GM12872 (cell line): ENCODE measurements around the gene KPNB1.
A peak's percentile ranks its signal among the peaks of the same experiment; 100 is the strongest.

Experiments used
- TF ChIP-seq, protein P1 (sequence below): IDR thresholded peaks from 3 replicates; pipeline ENCODE4 v1.5.1; 2011; ENCODE audit warnings: low read depth, mild to moderate bottlenecking, low read length, moderate library complexity; ENCODE audit not compliant: insufficient read depth

Gene KPNB1

DNA sequence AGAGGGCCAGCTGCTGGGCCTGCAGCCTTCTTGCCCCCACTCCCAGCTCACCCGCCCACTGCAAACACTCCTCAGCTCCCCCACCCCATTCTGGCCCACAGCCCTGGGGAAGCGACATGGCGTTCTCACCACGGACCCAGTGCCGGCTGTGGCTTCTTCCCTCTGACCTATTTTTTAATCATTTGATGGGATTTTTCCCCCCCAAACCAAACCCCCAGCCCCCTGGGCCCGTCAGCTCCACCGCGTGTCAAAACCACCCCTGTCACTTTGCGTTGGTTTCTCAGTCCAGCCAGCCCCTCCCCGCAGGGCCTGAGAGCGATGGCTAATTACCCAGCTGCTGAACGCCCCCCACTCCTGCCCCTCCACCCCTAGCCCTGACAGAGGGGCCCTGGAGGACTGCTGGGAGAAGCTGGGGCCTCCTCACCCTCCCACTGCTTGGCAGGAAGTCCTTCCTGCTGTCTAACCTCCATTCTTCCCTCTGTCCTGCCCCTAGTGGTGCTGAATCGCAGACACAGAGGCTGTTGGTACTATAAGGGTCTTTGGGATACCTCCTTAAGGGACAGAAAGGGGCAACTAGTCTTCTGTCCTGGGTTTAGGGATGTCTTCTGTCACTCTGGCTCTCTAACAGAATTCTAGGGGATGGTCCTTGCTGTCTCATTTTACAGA, 75.9 kb downstream of the KPNB1 start:
- TF ChIP-seq, protein P1, sequence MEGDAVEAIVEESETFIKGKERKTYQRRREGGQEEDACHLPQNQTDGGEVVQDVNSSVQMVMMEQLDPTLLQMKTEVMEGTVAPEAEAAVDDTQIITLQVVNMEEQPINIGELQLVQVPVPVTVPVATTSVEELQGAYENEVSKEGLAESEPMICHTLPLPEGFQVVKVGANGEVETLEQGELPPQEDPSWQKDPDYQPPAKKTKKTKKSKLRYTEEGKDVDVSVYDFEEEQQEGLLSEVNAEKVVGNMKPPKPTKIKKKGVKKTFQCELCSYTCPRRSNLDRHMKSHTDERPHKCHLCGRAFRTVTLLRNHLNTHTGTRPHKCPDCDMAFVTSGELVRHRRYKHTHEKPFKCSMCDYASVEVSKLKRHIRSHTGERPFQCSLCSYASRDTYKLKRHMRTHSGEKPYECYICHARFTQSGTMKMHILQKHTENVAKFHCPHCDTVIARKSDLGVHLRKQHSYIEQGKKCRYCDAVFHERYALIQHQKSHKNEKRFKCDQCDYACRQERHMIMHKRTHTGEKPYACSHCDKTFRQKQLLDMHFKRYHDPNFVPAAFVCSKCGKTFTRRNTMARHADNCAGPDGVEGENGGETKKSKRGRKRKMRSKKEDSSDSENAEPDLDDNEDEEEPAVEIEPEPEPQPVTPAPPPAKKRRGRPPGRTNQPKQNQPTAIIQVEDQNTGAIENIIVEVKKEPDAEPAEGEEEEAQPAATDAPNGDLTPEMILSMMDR, result peak; percentile 8; the same call in 1 of the 3 replicates

DNA sequence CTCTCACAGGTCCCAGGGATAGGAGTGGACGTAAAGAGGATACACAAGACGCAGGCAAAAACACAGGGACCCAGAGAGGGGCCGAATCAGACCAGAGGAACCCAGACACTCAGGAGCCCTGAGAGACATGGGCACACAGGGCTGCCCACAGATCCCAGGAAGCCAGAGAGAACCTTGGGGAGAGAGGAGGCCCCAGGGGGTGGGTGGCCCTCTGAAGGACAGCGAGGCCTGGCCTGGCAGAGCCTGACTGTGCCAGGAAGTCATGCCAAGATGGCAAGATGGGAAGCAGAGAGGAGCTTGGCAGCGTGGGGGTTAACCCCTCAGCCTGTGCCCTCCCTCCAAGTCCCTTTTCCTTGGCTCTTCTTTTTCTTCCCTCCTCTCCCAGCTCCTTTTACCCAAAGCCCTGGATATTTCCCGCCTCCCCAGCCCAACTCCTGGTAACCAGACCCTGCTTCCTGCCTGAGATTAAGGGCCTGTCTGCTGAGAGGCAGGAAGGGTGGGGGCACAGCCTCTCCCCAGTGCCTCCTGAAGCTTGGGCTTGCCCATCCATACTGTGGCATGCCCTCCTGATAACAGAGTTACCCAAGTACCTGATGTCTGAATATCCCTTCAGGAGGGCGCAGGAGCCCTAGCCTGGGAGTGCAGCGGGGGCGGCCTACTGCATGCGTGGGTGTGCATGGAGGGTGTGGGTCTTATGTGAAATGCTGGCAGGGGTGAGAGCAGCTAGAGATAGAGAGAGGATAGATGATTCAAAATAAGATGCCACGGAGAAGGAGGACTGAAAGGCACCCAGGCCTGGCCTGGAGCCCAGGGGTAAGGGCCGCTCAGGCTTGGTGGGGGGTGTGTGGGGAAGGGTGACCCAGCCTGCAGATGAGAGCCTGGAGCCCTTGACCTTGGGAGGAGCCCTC, 77.3 kb downstream of the KPNB1 start:
- TF ChIP-seq, protein P1, result no peak

- TF ChIP-seq, protein P1, result no peak
These were observed 78.0 kb downstream of the KPNB1 start for GRCh38 chr17:47727704-47728036.

DNA sequence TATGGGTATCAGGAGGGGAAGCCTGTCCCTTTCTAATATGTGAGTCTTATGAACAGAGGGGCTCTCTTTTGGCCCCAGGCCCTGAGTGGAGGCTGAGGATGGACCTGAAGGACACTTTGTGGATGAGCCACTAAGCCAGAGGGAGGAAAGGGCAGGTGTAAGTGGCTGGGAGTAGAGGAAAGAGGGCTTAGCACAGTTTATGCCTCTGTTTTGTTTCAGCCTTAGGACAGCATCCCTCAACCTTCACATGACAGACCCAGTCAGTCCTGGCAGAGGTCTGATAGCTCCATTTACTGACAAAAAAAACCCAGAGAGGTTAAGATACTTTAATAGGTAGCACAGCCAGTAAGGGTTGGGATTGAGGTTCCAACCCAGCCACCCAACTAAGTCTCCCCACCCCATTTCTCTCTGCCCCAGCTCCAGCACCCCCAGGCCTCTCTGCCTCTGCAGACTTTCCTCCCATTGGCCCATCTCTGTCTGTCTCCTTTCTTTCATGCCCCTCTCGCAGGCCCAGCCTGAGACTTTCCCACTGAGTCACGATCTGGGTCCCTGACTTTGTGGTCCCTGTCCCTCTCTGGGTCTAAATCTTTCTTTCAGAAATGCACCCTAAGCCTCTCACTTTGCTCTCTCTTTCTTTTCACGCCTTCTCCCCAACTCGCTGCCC, 78.6 kb downstream of the KPNB1 start:
- TF ChIP-seq, protein P1, result no peak

DNA sequence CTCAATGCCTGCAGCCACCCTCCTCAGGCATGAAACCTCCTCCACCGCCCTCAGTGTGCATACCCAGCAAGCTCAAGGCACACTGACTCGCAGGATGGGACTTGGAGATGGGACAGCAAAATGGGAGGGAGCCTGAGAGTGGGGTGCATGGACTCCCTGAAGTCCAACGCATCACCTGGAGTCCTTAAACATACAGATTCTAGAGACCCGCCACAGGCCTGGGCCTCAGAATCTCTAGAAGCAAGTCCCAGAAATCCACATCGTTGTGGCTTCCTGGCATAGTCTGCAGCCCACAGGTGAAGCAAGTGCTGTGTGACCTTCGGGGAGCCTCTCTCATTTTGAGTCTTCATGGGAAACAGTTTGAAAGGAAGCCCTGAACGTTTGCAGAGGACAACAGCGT, 79.8 kb downstream of the KPNB1 start:
- TF ChIP-seq, protein P1, result no peak

GRCh38 chr17:47730681-47731080, 81.0 kb downstream of the KPNB1 start:
- TF ChIP-seq, protein P1, result no peak

GRCh38 chr17:47731396-47731795, 81.7 kb downstream of the KPNB1 start:
- TF ChIP-seq, protein P1, result no peak
